HepG2 (cell line): ENCODE results near the gene HTD2.

ENCODE experiments used
- AHR ChIP-seq: IDR thresholded peaks from 2 replicates; pipeline ENCODE4 v1.6.1; 2018; ENCODE audit warnings: missing genetic modification reagents, missing compliant biosample characterization
- DNMT1 ChIP-seq: sonication (generic); formaldehyde crosslinking; IDR thresholded peaks from 2 replicates; pipeline ENCODE4 v1.5.1; 2020; ENCODE audit warnings: mild to moderate bottlenecking, missing genetic modification reagents
- FIP1L1 ChIP-seq: fragments of 200-400 bp; formaldehyde crosslinking; IDR thresholded peaks from 2 replicates; pipeline ENCODE4 v1.6.1; 2018; ENCODE audit warnings: low read depth, mild to moderate bottlenecking, low read length, moderate library complexity, borderline replicate concordance; ENCODE audit not compliant: insufficient read depth
- PHF21A ChIP-seq: sonication (generic); formaldehyde crosslinking; IDR thresholded peaks from 2 replicates; pipeline ENCODE4 v1.5.0; 2020; ENCODE audit warnings: mild to moderate bottlenecking, missing genetic modification reagents
- RAD21 ChIP-seq: fragments of 450-650 bp; formaldehyde crosslinking; IDR thresholded peaks from 2 replicates; pipeline ENCODE4 v1.5.0; 2020; ENCODE audit warnings: mild to moderate bottlenecking
- SMARCC2 ChIP-seq: fragments of 450-650 bp; IDR thresholded peaks from 2 replicates; pipeline ENCODE4 v1.6.1; 2017; ENCODE audit warnings: antibody characterized with exemption, mild to moderate bottlenecking
- SP4 ChIP-seq: sonication (generic); formaldehyde crosslinking; IDR thresholded peaks from 2 replicates; pipeline ENCODE4 v1.8.1; 2023; ENCODE audit warnings: mild to moderate bottlenecking, missing genetic modification reagents
- TF ChIP-seq, protein P1 (sequence below): sonication (generic); formaldehyde crosslinking; IDR thresholded peaks from 2 replicates; pipeline ENCODE4 v1.5.0; 2020; ENCODE audit warnings: mild to moderate bottlenecking, missing genetic modification reagents, moderate library complexity
- TF ChIP-seq, protein P2 (sequence below): sonication (generic); formaldehyde crosslinking; IDR thresholded peaks from 2 replicates; pipeline ENCODE4; 2020; ENCODE audit warnings: missing genetic modification reagents, mild to moderate bottlenecking, borderline replicate concordance
- TF ChIP-seq, protein P3 (sequence below): sonication (generic); formaldehyde crosslinking; IDR thresholded peaks from 2 replicates; pipeline ENCODE4 v1.4.0; 2020; ENCODE audit warnings: missing genetic modification reagents
- TF ChIP-seq, protein P4 (sequence below): sonication (generic); formaldehyde crosslinking; IDR thresholded peaks from 2 replicates; pipeline ENCODE4 v1.5.0; 2020; ENCODE audit warnings: mild to moderate bottlenecking, missing genetic modification reagents, borderline replicate concordance

DNA sequence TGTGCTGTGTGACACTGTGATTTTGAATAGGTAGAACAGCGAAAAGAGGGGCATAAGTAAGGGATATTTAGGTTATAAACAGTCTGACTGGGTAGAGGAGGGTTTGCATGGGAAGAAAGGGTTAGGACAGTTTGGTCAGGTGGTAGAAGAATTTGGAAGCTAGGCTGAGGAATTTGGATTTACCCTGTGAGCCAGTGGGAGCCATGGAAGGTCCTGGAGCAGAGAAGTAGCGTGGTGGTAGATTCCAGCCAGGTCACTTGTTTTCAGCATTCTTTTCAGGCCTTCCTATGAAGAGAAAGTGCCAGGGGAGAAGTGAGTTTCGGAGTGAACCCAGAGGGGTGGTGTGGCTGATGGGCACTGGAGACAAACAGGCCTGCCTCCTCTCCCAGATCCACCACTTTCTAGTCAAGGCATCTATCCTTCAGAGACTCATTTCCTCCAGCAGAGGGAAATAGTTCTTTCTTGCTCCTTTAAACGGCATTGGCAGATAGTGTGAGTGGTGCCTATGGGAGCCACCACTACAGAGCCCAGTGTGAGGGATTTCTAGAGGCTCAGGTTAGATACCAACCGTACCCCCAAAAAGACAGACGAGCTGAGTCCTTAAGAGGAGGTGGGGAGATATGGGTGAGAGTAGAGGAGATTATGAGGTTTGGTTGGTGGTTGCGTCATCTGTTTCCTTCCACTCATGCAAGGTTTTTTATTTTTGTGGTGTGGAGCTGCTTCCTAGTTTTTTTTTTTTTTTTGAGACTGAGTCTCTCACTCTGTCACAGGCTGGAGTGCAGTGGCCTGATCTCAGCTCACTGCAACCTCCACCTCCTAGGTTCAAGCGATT lies 47.6 kb downstream of the HTD2 start:
- TF ChIP-seq FIP1L1 (no peak), AHR (CRISPR knock-in tag) (no peak), PHF21A (CRISPR knock-in tag) (no peak), SMARCC2 (no peak), DNMT1 (no peak), RAD21 (CRISPR knock-in tag) (no peak), SP4 (CRISPR knock-in tag) (no peak)
- TF ChIP-seq, protein P1, sequence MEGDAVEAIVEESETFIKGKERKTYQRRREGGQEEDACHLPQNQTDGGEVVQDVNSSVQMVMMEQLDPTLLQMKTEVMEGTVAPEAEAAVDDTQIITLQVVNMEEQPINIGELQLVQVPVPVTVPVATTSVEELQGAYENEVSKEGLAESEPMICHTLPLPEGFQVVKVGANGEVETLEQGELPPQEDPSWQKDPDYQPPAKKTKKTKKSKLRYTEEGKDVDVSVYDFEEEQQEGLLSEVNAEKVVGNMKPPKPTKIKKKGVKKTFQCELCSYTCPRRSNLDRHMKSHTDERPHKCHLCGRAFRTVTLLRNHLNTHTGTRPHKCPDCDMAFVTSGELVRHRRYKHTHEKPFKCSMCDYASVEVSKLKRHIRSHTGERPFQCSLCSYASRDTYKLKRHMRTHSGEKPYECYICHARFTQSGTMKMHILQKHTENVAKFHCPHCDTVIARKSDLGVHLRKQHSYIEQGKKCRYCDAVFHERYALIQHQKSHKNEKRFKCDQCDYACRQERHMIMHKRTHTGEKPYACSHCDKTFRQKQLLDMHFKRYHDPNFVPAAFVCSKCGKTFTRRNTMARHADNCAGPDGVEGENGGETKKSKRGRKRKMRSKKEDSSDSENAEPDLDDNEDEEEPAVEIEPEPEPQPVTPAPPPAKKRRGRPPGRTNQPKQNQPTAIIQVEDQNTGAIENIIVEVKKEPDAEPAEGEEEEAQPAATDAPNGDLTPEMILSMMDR, result no peak
- TF ChIP-seq, protein P2, sequence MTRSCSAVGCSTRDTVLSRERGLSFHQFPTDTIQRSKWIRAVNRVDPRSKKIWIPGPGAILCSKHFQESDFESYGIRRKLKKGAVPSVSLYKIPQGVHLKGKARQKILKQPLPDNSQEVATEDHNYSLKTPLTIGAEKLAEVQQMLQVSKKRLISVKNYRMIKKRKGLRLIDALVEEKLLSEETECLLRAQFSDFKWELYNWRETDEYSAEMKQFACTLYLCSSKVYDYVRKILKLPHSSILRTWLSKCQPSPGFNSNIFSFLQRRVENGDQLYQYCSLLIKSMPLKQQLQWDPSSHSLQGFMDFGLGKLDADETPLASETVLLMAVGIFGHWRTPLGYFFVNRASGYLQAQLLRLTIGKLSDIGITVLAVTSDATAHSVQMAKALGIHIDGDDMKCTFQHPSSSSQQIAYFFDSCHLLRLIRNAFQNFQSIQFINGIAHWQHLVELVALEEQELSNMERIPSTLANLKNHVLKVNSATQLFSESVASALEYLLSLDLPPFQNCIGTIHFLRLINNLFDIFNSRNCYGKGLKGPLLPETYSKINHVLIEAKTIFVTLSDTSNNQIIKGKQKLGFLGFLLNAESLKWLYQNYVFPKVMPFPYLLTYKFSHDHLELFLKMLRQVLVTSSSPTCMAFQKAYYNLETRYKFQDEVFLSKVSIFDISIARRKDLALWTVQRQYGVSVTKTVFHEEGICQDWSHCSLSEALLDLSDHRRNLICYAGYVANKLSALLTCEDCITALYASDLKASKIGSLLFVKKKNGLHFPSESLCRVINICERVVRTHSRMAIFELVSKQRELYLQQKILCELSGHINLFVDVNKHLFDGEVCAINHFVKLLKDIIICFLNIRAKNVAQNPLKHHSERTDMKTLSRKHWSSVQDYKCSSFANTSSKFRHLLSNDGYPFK (CRISPR knock-in tag), result no peak
- TF ChIP-seq, protein P3, sequence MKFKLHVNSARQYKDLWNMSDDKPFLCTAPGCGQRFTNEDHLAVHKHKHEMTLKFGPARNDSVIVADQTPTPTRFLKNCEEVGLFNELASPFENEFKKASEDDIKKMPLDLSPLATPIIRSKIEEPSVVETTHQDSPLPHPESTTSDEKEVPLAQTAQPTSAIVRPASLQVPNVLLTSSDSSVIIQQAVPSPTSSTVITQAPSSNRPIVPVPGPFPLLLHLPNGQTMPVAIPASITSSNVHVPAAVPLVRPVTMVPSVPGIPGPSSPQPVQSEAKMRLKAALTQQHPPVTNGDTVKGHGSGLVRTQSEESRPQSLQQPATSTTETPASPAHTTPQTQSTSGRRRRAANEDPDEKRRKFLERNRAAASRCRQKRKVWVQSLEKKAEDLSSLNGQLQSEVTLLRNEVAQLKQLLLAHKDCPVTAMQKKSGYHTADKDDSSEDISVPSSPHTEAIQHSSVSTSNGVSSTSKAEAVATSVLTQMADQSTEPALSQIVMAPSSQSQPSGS, result no peak
- TF ChIP-seq, protein P4, sequence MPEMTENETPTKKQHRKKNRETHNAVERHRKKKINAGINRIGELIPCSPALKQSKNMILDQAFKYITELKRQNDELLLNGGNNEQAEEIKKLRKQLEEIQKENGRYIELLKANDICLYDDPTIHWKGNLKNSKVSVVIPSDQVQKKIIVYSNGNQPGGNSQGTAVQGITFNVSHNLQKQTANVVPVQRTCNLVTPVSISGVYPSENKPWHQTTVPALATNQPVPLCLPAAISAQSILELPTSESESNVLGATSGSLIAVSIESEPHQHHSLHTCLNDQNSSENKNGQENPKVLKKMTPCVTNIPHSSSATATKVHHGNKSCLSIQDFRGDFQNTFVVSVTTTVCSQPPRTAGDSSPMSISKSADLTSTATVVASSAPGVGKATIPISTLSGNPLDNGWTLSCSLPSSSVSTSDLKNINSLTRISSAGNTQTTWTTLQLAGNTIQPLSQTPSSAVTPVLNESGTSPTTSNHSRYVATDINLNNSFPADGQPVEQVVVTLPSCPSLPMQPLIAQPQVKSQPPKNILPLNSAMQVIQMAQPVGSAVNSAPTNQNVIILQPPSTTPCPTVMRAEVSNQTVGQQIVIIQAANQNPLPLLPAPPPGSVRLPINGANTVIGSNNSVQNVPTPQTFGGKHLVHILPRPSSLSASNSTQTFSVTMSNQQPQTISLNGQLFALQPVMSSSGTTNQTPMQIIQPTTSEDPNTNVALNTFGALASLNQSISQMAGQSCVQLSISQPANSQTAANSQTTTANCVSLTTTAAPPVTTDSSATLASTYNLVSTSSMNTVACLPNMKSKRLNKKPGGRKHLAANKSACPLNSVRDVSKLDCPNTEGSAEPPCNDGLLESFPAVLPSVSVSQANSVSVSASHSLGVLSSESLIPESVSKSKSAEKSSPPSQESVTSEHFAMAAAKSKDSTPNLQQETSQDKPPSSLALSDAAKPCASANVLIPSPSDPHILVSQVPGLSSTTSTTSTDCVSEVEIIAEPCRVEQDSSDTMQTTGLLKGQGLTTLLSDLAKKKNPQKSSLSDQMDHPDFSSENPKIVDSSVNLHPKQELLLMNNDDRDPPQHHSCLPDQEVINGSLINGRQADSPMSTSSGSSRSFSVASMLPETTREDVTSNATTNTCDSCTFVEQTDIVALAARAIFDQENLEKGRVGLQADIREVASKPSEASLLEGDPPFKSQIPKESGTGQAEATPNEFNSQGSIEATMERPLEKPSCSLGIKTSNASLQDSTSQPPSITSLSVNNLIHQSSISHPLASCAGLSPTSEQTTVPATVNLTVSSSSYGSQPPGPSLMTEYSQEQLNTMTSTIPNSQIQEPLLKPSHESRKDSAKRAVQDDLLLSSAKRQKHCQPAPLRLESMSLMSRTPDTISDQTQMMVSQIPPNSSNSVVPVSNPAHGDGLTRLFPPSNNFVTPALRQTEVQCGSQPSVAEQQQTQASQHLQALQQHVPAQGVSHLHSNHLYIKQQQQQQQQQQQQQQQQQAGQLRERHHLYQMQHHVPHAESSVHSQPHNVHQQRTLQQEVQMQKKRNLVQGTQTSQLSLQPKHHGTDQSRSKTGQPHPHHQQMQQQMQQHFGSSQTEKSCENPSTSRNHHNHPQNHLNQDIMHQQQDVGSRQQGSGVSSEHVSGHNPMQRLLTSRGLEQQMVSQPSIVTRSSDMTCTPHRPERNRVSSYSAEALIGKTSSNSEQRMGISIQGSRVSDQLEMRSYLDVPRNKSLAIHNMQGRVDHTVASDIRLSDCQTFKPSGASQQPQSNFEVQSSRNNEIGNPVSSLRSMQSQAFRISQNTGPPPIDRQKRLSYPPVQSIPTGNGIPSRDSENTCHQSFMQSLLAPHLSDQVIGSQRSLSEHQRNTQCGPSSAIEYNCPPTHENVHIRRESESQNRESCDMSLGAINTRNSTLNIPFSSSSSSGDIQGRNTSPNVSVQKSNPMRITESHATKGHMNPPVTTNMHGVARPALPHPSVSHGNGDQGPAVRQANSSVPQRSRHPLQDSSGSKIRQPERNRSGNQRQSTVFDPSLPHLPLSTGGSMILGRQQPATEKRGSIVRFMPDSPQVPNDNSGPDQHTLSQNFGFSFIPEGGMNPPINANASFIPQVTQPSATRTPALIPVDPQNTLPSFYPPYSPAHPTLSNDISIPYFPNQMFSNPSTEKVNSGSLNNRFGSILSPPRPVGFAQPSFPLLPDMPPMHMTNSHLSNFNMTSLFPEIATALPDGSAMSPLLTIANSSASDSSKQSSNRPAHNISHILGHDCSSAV (CRISPR knock-in tag), result no peak
